Fibroblast of lung (primary cell): ENCODE measurements around the gene METTL16. TPM values are rescaled to one million over a fixed set of nuclear protein-coding genes. Genes with fewer than 3 reads are reported as not detected.

ENCODE experiments used
- DNase-seq, 2 donors: peaks; one replicate each; pipeline versions ENCODE4 v3.0.0 to v3.0.0-alpha.2; 2010; ENCODE audit warnings: low read depth in 2 of 2
- H2AFZ ChIP-seq: 2 replicates; pipeline ENCODE4 v1.5.1; 2012; ENCODE audit warnings: low read length, control low read depth, inconsistent platforms
- H3K27ac ChIP-seq: 2 replicates; pipeline ENCODE4 v1.5.1; 2011; ENCODE audit warnings: low read length, control low read depth; ENCODE audit not compliant: insufficient read depth
- H3K27me3 ChIP-seq: 2 replicates; pipeline ENCODE4 v1.5.1; 2011; ENCODE audit warnings: mild to moderate bottlenecking, low read length; ENCODE audit not compliant: control insufficient read depth, insufficient read depth
- H3K36me3 ChIP-seq: 2 replicates; pipeline ENCODE4 v1.5.1; 2011; ENCODE audit warnings: low read length; ENCODE audit not compliant: control insufficient read depth, insufficient read depth
- H3K4me1 ChIP-seq: 2 replicates; pipeline ENCODE4 v1.5.1; 2011; ENCODE audit warnings: low read length; ENCODE audit not compliant: control insufficient read depth, insufficient read depth; ENCODE audit errors: extremely low read depth
- H3K4me2 ChIP-seq: 2 replicates; pipeline ENCODE4 v1.5.1; 2011; ENCODE audit warnings: low read length, control low read depth; ENCODE audit not compliant: insufficient read depth; ENCODE audit errors: extremely low read depth
- H3K4me3 ChIP-seq, 4 experiments: fragments of 200-600 bp in 1 of 4; sonication (generic) in 1 of 4; replicated peaks in 1 of 4; 2 replicates each; pipeline ENCODE4 v1.5.1; 2011 to 2016; ENCODE audit warnings: low read length in 4 of 4, low read depth in 3 of 4, mild to moderate bottlenecking in 3 of 4, control low read depth in 2 of 4, inconsistent platforms in 1 of 4, mixed read lengths in 1 of 4; ENCODE audit not compliant: insufficient read depth in 1 of 4; ENCODE audit errors: control extremely low read depth in 1 of 4
- H3K79me2 ChIP-seq: 2 replicates; pipeline ENCODE4 v1.5.1; 2012; ENCODE audit warnings: mild to moderate bottlenecking, low read length, inconsistent platforms; ENCODE audit not compliant: control insufficient read depth, insufficient read depth
- H3K9ac ChIP-seq: 2 replicates; pipeline ENCODE4 v1.5.1; 2011; ENCODE audit warnings: mild to moderate bottlenecking, low read length, control low read depth; ENCODE audit not compliant: insufficient read depth
- H3K9me3 ChIP-seq: 2 replicates; pipeline ENCODE4 v1.5.1; 2012; ENCODE audit warnings: low read depth, low read length; ENCODE audit not compliant: control insufficient read depth, insufficient read depth
- H4K20me1 ChIP-seq: 2 replicates; pipeline ENCODE4 v1.5.1; 2011; ENCODE audit warnings: low read length; ENCODE audit not compliant: control insufficient read depth, insufficient read depth; ENCODE audit errors: extremely low read depth
- EZH2 ChIP-seq: IDR thresholded peaks from 2 replicates; pipeline ENCODE4 v1.5.1; 2012; ENCODE audit warnings: low read length, control low read depth, mild to moderate bottlenecking; ENCODE audit errors: missing control alignments
- polyA plus RNA-seq, 2 donors: library from polyadenylated mRNA; depleted of rRNA in 1 of 2; stranded (reverse) in 1 of 2; unstranded in 1 of 2; fragments of >200 nt; gene quantifications; 2 replicates each; pipeline ENCODE4 v1.2.1, GENCODE V29; 2011 to 2012; ENCODE audit warnings: missing spikeins in 1 of 2
- total RNA-seq: library from RNA; depleted of rRNA; stranded (reverse); fragments of >200 nt; gene quantifications from 2 replicates; pipeline ENCODE4 v1.2.1, GENCODE V29; 2014
- TF ChIP-seq, protein P1 (sequence below), 2 donors: IDR thresholded peaks in 1 of 2; conservative IDR thresholded peaks in 1 of 2; 1 replicate in 1 of 2; 2 replicates in 1 of 2; pipeline ENCODE4 v1.5.1; 2011 to 2012; ENCODE audit warnings: low read length in 2 of 2, control low read depth in 1 of 2, inconsistent platforms in 1 of 2, low read depth in 1 of 2, mild to moderate bottlenecking in 1 of 2

METTL16 gene
- total and polyA plus RNA-seq, 2 donors (not counting 1 experiment from before 2014, with no cell fraction given): 12.2 to 13.4 TPM

DNA sequence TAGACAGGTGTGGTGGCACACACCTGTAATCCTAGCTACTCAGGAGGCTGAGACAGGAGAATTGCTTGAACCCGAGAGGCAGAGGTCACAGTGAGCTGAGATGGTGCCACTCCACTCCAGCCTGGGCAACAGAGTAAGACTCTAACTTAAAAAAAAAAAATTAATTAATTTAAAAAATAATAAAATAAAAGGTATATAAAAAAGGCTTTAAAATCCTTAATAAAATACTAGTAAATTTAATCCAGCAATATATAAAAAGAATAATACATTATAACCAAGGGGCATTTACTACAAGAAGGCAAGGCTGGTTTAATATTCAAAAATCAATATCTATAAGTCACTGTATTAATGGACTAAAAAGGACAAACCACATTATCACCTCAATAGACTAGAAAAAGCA lies 66.0 kb downstream of the METTL16 start:
- TF ChIP-seq, protein P1, sequence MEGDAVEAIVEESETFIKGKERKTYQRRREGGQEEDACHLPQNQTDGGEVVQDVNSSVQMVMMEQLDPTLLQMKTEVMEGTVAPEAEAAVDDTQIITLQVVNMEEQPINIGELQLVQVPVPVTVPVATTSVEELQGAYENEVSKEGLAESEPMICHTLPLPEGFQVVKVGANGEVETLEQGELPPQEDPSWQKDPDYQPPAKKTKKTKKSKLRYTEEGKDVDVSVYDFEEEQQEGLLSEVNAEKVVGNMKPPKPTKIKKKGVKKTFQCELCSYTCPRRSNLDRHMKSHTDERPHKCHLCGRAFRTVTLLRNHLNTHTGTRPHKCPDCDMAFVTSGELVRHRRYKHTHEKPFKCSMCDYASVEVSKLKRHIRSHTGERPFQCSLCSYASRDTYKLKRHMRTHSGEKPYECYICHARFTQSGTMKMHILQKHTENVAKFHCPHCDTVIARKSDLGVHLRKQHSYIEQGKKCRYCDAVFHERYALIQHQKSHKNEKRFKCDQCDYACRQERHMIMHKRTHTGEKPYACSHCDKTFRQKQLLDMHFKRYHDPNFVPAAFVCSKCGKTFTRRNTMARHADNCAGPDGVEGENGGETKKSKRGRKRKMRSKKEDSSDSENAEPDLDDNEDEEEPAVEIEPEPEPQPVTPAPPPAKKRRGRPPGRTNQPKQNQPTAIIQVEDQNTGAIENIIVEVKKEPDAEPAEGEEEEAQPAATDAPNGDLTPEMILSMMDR (conservative IDR thresholded peaks at IDR 0.05 in 1 of 2, IDR thresholded peaks at IDR 0.05 in 1 of 2; ENCODE audit: low read depth in 1 of 2, low read length in 2 of 2): no peak
- no peak for TF ChIP-seq EZH2
- H3K9ac ChIP-seq: no peak overlapping the region
- no peaks in the 10 kb centered on the region for H3K79me2 ChIP-seq
- no peak overlapping the region for H3K4me3 ChIP-seq
- H4K20me1 ChIP-seq: no peaks in the 10 kb centered on the region
- H2AFZ ChIP-seq: no peak overlapping the region
- no peak overlapping the region for H3K4me2 ChIP-seq
- H3K27ac ChIP-seq: no peak overlapping the region
- no peak for DNase-seq
- H3K4me1 ChIP-seq: no peaks in the 10 kb centered on the region
- no peaks in the 10 kb centered on the region for H3K9me3 ChIP-seq
- H3K36me3 ChIP-seq: no peaks in the 10 kb centered on the region
- H3K27me3 ChIP-seq: no peaks in the 10 kb centered on the region

- peak in 1 of 2 donors; percentile 64 for DNase-seq
- no peaks in the 10 kb centered on the region for H3K4me1 ChIP-seq
- TF ChIP-seq EZH2: no peak
- TF ChIP-seq, protein P1 (conservative IDR thresholded peaks at IDR 0.05 in 1 of 2, IDR thresholded peaks at IDR 0.05 in 1 of 2; ENCODE audit: low read depth in 1 of 2, low read length in 2 of 2): no peak
Observed at GRCh38 chr17:2444382-2444781, 67.3 kb downstream of the METTL16 start.

DNA sequence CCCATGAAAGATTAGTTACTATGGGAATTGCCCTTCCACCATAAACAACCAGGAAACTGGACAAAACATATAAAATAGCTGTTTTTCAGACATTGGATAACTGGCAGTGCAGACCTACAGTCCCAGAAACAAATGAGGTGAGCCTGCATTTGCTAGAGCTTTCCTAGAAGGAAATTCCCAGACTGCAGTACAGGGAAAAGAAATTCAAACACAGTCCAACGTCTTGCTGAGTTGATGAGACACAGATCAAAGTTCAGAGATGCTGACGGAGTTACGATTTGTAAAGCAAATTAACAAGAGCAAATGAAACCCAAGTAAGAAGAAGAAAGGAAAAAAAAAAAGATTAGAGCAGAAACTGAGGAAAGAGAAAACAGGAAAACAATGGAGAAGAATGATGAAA lies 69.5 kb downstream of the METTL16 start:
- Histone ChIP-seq H4K20me1 (no peaks in the 10 kb centered on the region), H3K4me1 (peaks cover 2% of the 10 kb centered on the region), H3K4me2 (no peak overlapping the region), H3K9ac (no peak overlapping the region), H3K4me3 (no peak overlapping the region), H3K27ac (no peak overlapping the region), H3K9me3 (no peaks in the 10 kb centered on the region), H3K27me3 (no peaks in the 10 kb centered on the region), H3K36me3 (no peaks in the 10 kb centered on the region), H3K79me2 (no peaks in the 10 kb centered on the region), H2AFZ (no peak overlapping the region)
- DNase-seq: peak; percentile 23 to 68
- TF ChIP-seq, protein P1 (conservative IDR thresholded peaks at IDR 0.05 in 1 of 2, IDR thresholded peaks at IDR 0.05 in 1 of 2; ENCODE audit: low read depth in 1 of 2, low read length in 2 of 2): no peak
- TF ChIP-seq EZH2: no peak

More at GRCh38 chr17:2444382-2444781, 67.3 kb downstream of the METTL16 start:
- Histone ChIP-seq H3K9me3 (no peaks in the 10 kb centered on the region), H3K79me2 (no peaks in the 10 kb centered on the region), H2AFZ (no peak overlapping the region), H4K20me1 (no peaks in the 10 kb centered on the region), H3K4me2 (no peak overlapping the region), H3K27me3 (no peaks in the 10 kb centered on the region), H3K9ac (no peak overlapping the region), H3K27ac (no peak overlapping the region), H3K4me3 (no peak overlapping the region), H3K36me3 (no peaks in the 10 kb centered on the region)
